HepG2 (cell line): ENCODE measurements around the gene UBE2D3. TPM values are rescaled to one million over a fixed set of nuclear protein-coding genes. Genes with fewer than 3 reads are reported as not detected.

Experiments
- AGO2 ChIP-seq: fragments of 200-400 bp; formaldehyde crosslinking; optimal IDR thresholded peaks from 2 replicates; pipeline ENCODE3; 2017; ENCODE audit warnings: mild to moderate bottlenecking, low read depth, low read length, moderate library complexity
- FLYWCH1 ChIP-seq: sonication (generic); formaldehyde crosslinking; IDR thresholded peaks from 2 replicates; pipeline ENCODE4 v1.8.1; 2023; ENCODE audit warnings: mild to moderate bottlenecking, missing genetic modification reagents
- MAZ ChIP-seq, 2 experiments: sonication (generic) in 1 of 2; formaldehyde crosslinking in 1 of 2; IDR thresholded peaks; 2 replicates each; pipeline versions ENCODE4 v1.5.0 to v1.6.1; 2012 to 2020; ENCODE audit warnings: low read depth in 2 of 2, mild to moderate bottlenecking in 2 of 2, borderline replicate concordance in 1 of 2, improper control_type of control experiment in 1 of 2, low read length in 1 of 2, missing genetic modification reagents in 1 of 2, moderate library complexity in 1 of 2
- MXD1 ChIP-seq: sonication (generic); formaldehyde crosslinking; IDR thresholded peaks from 2 replicates; pipeline ENCODE4 v1.4.0; 2020; ENCODE audit warnings: mild to moderate bottlenecking, missing genetic modification reagents
- TERF1 ChIP-seq: sonication (generic); formaldehyde crosslinking; IDR thresholded peaks from 2 replicates; pipeline ENCODE4 v1.8.0; 2022; ENCODE audit warnings: mild to moderate bottlenecking, missing genetic modification reagents, moderate library complexity
- U2AF2 ChIP-seq: fragments of 200-400 bp; formaldehyde crosslinking; IDR thresholded peaks from 2 replicates; pipeline ENCODE4 v1.6.1; 2017; ENCODE audit warnings: low read depth, mild to moderate bottlenecking, low read length
- ZNF142 ChIP-seq: sonication (generic); formaldehyde crosslinking; IDR thresholded peaks from 2 replicates; pipeline ENCODE4 v1.4.0; 2020; ENCODE audit warnings: missing genetic modification reagents
- ZNF143 ChIP-seq: sonication (generic); formaldehyde crosslinking; IDR thresholded peaks from 2 replicates; pipeline ENCODE4 v1.4.0; 2020; ENCODE audit warnings: missing genetic modification reagents
- ZNF672 ChIP-seq: sonication (generic); formaldehyde crosslinking; IDR thresholded peaks from 2 replicates; pipeline ENCODE4 v1.8.1; 2022; ENCODE audit warnings: missing genetic modification reagents
- ZNF773 ChIP-seq: sonication (generic); formaldehyde crosslinking; IDR thresholded peaks from 2 replicates; pipeline ENCODE4 v1.4.0; 2020; ENCODE audit warnings: missing genetic modification reagents, borderline replicate concordance
- ZNF780A ChIP-seq: sonication (generic); formaldehyde crosslinking; IDR thresholded peaks from 2 replicates; pipeline ENCODE4 v1.8.0; 2022; ENCODE audit warnings: mild to moderate bottlenecking, missing genetic modification reagents, moderate library complexity
- polyA plus RNA-seq, 8 experiments: library from polyadenylated mRNA; depleted of rRNA in 3 of 8; stranded (reverse) in 7 of 8; unstranded in 1 of 8; fragments of >200 nt; fragmentation: Illumina TruSeq in 4 of 8; extraction: Trizol in 4 of 8; gene quantifications; 2 replicates each; pipeline versions ENCODE4 v1.2.1 to v1.2.3, GENCODE V29; 2011 to 2016; ENCODE audit warnings: low read depth in 4 of 8, missing spikeins in 1 of 8, mixed read lengths in 1 of 8; ENCODE audit not compliant: insufficient read depth in 1 of 8
- total RNA-seq, 5 experiments: library from RNA; depleted of rRNA; stranded (reverse); fragments of >200 nt; fragmentation: Illumina TruSeq; extraction: Trizol; gene quantifications; 2 replicates each; pipeline ENCODE4 v1.2.3, GENCODE V29; 2016; ENCODE audit warnings: low read depth in 1 of 5
- TF ChIP-seq, protein P1 (sequence below): sonication (generic); formaldehyde crosslinking; IDR thresholded peaks from 2 replicates; pipeline ENCODE4 v1.5.0; 2020; ENCODE audit warnings: missing genetic modification reagents
- TF ChIP-seq, protein P2 (sequence below): sonication (generic); formaldehyde crosslinking; IDR thresholded peaks from 2 replicates; pipeline ENCODE4 v1.4.0; 2020; ENCODE audit warnings: missing genetic modification reagents

UBE2D3 gene
- total and polyA plus RNA-seq, 2 of the 13 experiments (the other 11 are each of a cell fraction or from before 2014, with no cell fraction given) = 224 to 293 TPM

GRCh38 chr4:102826890-102827673, at the start of gene UBE2D3 (continued):
- TF ChIP-seq, protein P1, sequence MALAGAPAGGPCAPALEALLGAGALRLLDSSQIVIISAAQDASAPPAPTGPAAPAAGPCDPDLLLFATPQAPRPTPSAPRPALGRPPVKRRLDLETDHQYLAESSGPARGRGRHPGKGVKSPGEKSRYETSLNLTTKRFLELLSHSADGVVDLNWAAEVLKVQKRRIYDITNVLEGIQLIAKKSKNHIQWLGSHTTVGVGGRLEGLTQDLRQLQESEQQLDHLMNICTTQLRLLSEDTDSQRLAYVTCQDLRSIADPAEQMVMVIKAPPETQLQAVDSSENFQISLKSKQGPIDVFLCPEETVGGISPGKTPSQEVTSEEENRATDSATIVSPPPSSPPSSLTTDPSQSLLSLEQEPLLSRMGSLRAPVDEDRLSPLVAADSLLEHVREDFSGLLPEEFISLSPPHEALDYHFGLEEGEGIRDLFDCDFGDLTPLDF (CRISPR knock-in tag) = no peak
- TF ChIP-seq TERF1 (CRISPR knock-in tag) (no peak), FLYWCH1 (CRISPR knock-in tag) (no peak), AGO2 (peak; percentile 96), ZNF780A (CRISPR knock-in tag) (peak; percentile 87; the same call in 1 of the 2 replicates), MXD1 (peak; percentile 38; the same call in 1 of the 2 replicates), MAZ (IDR thresholded peaks at IDR 0.05; ENCODE audit: borderline replicate concordance, low read depth, low read length) (0 out of 2 replicates have a peak, but pooled peaks have one; percentile 38), MAZ (CRISPR knock-in tag; IDR thresholded peaks at IDR 0.05; ENCODE audit: low read depth) (peak; percentile 87; the same call in 1 of the 2 replicates), ZNF143 (CRISPR knock-in tag) (peak; percentile 42; the same call in 1 of the 2 replicates), ZNF142 (CRISPR knock-in tag) (peak; percentile 34; the same call in 1 of the 2 replicates), ZNF672 (CRISPR knock-in tag) (peak; percentile 87; the same call in 1 of the 2 replicates), U2AF2 (no peak), ZNF773 (CRISPR knock-in tag) (no peak)
- TF ChIP-seq, protein P2, sequence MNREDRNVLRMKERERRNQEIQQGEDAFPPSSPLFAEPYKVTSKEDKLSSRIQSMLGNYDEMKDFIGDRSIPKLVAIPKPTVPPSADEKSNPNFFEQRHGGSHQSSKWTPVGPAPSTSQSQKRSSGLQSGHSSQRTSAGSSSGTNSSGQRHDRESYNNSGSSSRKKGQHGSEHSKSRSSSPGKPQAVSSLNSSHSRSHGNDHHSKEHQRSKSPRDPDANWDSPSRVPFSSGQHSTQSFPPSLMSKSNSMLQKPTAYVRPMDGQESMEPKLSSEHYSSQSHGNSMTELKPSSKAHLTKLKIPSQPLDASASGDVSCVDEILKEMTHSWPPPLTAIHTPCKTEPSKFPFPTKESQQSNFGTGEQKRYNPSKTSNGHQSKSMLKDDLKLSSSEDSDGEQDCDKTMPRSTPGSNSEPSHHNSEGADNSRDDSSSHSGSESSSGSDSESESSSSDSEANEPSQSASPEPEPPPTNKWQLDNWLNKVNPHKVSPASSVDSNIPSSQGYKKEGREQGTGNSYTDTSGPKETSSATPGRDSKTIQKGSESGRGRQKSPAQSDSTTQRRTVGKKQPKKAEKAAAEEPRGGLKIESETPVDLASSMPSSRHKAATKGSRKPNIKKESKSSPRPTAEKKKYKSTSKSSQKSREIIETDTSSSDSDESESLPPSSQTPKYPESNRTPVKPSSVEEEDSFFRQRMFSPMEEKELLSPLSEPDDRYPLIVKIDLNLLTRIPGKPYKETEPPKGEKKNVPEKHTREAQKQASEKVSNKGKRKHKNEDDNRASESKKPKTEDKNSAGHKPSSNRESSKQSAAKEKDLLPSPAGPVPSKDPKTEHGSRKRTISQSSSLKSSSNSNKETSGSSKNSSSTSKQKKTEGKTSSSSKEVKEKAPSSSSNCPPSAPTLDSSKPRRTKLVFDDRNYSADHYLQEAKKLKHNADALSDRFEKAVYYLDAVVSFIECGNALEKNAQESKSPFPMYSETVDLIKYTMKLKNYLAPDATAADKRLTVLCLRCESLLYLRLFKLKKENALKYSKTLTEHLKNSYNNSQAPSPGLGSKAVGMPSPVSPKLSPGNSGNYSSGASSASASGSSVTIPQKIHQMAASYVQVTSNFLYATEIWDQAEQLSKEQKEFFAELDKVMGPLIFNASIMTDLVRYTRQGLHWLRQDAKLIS (CRISPR knock-in tag) = peak; percentile 70
